HG02588 (cell line): ENCODE measurements around the gene BCL2L2.
"Not testable (repeated sequence)": the region's sequence is repeated elsewhere in the genome, so short reads cannot be mapped to it uniquely, and the experiment has no call there.

ENCODE experiments used
- ATAC-seq: cut with Tn5 transposase; IDR thresholded peaks from one replicate; pipeline ENCODE4 v1.9.1; 2021; ENCODE audit warnings: mild to moderate bottlenecking, moderate library complexity; ENCODE audit not compliant: unreplicated experiment

BCL2L2 gene

DNA sequence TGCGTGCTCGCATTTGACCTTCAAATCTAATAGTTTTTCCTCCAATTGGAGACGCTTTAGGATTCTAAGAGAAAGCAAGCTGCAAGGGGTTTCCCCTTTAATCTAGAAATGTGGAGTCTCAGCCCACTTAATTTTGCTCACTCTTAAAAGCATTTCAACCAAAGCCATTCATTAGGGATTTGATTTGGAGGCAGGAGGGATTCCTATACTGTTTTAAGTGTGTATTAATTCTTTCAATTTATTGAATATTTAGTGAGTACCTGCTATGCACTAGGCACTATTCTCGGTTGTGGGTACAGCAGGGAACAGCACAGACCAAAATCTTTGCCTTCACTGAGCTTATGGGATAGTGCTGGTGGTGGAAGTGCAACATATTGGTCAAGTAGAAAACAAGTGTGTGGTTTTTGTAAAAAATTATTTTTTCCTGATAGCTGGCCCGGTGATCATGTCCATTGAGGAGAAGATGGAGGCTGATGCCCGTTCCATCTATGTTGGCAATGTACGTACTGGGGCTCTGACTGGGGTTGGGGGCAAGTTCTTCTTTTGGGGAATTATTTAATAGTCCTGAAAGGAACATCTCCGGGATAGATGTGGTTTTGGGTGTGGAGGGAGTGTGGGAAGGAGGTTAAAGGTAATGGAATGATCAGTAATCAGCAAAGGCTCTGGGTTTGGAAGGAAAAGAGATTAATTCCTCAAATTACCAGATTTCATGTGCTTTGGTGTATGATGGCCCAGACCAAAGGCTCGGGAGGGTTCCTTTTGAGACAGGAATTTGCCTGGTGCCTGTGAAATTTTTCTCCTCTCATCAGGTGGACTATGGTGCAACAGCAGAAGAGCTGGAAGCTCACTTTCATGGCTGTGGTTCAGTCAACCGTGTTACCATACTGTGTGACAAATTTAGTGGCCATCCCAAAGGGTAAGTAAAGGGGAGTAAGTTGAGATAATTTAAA, 16.2 kb downstream of the BCL2L2 start:
- no peak for ATAC-seq

DNA sequence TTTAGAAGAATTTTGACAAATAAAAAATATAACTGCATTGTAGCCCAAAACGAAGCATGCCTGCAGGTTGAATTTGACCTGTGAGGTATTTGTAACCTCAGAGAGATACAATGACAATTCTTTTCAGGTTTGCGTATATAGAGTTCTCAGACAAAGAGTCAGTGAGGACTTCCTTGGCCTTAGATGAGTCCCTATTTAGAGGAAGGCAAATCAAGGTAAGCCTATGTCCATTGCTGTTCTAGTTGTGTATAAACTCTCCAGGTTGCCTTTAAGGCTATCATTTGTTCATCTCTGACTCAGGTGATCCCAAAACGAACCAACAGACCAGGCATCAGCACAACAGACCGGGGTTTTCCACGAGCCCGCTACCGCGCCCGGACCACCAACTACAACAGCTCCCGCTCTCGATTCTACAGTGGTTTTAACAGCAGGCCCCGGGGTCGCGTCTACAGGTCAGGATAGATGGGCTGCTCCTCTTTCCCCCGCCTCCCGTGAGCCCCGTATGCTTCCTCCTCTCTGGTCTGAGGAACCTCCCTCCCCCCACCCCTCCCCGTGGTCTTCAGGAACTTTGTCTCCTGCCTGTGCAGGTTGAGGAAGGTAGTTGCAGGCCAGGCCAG, 17.3 kb downstream of the BCL2L2 start:
- no peak for ATAC-seq

DNA sequence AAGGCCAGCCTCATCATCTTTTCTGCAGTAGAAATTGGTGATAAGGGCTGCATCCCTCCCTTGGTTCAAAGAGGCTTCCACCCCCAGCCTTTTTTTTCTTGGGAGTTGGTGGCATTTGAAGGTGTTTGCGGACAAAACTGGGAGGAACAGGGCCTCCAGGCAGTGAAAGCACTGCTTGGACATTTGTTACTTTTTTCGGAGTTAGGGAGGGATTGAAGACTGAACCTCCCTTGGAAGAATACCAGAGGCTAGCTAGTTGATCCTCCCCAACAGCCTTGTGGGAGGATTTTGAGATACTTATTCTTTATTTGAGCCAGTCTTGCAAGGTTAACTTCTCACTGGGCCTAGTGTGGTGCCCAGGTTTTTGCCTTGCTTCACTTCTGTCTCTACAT, 17.8 kb downstream of the BCL2L2 start:
- no peak for ATAC-seq

DNA sequence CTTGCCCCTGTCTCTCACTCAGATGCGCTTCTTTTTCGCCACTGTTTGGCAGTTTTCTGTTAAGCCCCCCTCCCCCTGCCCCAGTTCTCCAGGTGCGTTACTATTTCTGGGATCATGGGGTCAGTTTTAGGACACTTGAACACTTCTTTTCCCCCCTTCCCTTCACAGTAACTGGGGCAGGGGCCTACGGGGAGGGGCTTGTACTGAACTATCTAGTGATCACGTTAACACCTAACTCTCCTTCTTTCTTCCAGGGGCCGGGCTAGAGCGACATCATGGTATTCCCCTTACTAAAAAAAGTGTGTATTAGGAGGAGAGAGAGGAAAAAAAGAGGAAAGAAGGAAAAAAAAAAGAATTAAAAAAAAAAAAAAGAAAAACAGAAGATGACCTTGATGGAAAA, 18.4 kb downstream of the BCL2L2 start:
- ATAC-seq, result no peak

DNA sequence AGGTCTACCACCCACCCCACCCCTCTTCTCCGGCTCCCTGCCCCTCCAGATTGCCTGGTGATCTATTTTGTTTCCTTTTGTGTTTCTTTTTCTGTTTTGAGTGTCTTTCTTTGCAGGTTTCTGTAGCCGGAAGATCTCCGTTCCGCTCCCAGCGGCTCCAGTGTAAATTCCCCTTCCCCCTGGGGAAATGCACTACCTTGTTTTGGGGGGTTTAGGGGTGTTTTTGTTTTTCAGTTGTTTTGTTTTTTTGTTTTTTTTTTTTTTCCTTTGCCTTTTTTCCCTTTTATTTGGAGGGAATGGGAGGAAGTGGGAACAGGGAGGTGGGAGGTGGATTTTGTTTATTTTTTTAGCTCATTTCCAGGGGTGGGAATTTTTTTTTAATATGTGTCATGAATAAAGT, 19.1 kb downstream of the BCL2L2 start:
- ATAC-seq, result not testable (repeated sequence)

DNA sequence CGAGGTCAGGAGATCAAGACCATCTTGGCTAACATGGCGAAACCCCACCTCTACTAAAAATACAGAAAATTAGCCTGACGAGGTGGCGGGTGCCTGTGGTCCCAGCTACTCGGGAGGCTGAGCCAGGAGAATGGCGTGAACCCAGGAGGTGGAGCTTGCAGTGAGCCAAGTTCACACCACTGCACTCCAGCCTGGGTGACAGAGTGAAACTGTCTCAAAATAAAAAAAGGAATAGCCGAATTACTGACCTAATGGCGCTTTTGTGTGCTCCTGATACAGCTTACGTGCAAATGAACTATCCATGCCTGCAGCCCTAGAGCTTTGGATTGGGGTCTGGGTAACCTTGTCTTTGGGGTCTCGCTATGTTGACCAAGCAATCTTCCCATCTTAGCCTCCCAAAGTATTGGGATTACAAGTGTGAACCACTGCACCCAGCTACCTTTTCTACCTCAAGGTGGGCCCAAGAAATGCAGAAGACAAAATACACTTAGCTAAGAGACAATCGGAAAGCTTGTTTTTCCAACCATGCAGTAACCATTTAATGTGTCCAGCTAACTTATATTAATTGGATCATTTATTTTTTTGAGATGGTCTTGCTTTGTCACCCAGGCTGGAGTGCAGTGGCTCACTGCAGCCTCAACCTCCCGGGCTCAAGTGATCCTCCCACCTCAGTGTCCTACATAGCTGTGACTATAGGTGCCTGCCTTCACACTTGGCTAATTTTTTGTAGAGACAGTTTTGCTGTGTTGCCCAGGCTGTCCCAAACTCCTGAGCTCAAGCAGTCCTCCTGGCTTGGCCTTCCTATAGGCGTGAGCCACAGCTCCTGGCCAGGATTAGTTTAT, 20.1 kb downstream of the BCL2L2 start:
- no peak for ATAC-seq

DNA sequence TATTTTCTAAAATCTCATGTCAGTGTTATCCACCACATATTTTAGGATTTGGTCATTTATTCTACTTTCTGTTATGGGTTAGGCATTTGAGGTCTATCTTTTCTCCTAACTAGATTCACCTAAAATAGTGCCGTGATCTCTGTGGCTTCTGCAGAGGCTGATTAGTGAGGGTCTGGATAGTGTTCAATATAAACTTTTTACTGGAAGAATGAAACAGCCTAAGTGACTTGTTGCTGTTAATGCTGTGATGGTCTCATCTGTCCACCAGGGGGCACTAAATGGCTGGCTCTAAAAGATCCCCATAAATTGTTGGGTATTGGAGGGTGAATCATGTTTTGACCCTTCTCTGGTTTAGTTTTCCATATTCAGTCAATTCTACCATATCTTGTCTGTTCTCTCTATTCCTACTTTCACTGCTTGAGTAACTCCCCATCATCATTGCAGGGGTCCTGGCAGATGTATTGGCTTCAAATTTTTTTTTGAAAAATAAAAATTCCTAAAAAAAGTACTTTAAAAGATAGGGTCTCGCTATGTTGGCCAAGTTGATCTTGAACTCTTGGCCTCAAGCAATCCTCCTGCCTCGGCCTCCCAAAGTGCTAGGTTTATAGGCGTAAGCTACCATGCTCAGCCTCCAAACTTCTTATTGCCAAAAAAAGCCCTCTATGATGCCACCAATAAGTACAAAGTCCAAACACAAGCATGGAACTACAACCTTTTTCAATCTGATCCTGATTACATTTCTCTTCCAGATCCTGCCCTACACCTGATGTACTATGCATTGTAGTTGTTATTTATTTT, 21.5 kb downstream of the BCL2L2 start:
- ATAC-seq, result no peak

DNA sequence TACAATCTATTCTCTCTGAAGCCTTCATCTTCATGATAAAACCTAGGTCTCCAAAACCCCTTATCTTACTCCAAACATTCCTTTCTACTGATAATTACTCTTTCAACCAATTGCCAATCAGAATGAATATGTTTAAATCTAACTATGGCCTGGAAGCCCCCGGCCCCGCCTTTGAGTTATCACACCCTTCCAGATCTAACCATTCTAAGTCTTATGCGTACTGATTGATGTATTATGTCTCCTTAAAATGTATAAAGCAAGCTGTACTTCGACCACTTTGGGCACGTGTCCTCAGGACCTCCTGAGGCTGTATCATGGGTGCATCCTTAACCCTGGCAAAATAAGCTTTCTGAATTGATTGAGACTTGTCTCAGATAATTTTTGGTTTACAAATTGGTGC, 29.0 kb downstream of the BCL2L2 start:
- no peak for ATAC-seq

DNA sequence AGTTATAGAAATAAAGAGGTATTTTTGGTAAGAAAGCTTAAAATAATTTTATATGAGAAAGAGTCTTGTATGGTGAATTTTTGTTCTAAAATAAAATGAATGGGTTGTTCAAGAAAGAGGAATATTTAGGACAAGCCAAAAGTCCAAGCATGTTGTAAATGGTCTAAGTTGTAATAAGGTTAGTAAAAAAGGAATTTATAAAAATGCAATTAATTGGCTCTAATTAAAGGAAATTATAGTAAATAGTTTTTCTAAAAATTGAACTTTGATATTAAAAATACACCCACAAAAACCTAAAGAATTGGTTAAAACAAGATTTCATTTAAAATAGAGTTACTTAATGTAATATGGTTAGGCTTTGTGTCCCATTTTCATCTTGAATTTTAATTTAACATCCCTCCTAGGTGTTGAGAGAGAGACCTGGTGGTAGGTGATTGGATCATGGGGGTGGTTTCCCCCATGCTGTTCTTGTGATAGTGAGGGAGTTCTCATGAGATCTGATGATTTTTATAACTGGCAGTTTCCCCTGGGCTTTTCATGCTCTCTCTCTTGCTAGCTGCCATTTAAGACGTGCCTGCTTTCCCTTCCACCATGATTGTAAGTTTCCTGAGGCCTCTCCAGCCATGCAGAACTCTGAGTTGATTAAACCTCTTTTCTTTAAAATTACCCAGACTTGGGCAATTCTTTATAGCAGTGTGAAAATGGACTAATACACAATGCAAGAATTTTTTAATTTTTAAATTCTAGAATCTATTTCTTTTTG, 33.1 kb downstream of the BCL2L2 start:
- ATAC-seq, result no peak

DNA sequence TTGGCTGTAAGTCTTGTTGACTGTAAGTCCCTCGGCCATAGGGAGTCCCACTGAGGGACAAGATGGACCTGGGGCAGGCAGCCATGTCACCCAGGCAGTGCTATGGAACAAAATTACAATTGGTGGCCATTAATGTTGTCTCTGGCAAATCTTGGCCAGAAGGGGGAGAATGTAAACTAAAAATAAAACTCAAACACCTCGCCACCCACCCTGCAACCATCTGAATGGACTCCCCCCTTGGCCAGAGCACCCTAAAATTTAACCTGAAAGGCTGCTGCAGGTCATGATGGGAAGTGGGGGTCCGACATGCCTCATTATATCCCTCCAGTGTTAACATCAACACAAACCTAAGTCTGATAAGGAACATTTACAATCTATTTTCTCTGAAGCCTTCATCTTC, 37.8 kb downstream of the BCL2L2 start:
- ATAC-seq, result no peak

DNA sequence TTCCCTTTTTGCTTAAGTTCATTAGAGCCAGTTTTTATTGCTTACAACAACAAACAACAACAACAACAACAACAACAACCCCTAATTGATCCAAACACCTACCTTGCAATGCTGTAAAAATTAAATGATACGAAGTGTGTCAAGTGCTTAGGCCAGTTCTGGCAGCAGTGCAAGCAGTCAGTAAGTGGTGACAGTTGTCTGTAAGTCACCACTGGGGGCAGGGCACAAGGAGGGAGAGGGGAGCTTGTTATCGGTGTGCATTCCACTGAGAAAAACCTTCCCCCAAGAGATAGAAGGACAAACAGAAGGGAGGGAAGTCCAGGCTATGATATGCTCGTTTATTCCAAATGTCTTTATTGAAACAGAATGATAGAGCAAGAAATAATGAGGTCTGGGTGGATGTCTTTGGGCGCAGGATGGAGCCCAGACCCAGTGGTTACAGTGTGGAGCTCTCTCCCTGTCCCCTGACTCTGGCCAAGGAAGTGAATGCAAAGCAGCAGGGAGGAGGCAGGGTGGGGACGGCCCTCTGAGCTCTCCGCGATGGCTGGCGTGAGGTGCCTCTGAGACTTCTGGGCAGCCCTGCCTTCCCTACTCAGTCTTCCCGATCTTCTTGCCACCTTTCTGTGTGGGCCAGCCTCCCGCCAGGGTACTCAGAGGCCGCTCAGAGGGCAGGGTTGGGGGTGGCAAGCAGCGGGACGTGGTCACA, 39.5 kb downstream of the BCL2L2 start:
- ATAC-seq, result no peak

DNA sequence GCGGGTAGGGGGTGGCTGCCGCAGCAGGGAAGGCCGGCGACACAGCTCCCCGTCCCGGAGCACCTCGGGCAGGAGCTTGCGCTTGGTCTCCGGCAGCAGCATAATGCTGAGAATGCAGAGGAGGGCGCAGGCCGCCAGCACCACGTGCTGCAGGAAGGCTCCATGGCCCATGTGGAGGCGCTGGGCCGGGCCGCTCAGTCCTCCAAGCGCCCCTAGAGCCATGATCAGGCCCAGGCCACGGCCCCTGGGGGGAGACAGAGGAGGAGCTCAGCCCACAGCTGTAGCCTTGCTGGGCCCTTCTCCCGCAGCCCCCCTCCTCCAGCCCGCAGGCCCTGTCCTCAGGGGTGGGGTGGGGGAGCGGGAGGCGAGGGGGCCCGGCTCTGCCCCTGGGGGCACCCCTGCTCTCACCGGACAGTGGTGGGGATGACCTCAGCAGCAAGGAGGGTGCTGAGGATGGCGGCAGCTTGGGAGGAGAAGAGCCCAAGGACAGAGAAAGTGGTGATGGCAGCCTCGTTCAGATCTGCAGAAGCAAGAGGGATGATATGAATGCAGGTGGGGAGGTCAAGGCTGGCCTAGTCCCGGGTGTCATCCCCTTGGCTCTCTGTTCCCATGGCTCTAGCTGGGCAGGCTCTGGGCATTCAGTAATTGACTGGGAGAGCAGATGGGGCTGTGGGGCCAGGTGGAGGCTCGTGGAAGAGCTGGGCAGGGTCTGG, 40.2 kb downstream of the BCL2L2 start:
- ATAC-seq, result no peak

DNA sequence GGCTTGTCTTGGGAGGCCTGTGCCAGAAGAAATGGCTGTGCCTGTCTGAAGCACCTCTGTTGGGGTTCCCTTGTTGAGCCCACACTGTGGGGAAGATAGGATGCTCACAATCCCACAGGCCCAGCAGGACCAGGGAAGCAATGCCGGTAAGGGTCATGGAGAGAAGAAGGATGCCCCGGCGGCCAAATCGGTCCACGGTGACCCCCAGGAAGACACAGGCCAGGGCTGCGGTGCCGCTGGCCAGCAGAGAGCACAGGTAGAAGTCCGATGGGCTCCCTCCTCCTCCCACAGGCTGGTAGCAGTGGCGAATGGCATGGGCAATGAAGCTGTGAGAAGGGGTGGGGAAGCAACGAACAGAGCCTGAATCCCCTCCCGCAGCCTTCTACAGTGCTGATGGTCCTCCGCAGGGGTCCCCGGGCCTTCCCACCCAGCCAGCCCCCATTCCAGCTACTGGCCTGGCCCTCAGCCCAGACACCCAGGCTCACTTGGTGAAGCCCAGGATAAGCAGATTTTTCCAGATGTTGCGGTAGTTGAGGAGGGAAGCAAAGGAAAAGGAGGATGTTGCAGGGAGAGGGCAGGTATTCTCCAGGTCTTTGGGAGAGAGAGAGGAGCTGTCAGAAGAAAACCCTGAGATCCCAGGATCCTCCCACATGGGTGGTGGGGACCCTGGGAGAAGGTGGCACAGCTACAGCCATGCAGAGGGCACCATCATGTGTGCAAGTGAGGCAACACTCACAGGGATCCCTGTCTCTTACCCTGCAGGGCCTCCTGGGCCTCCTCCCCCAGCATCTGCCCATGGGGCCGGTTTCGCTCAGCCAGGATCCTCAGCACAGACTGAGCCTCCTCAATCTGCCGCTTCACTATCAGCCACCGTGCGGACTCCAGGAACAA, 41.0 kb downstream of the BCL2L2 start:
- ATAC-seq, result no peak

DNA sequence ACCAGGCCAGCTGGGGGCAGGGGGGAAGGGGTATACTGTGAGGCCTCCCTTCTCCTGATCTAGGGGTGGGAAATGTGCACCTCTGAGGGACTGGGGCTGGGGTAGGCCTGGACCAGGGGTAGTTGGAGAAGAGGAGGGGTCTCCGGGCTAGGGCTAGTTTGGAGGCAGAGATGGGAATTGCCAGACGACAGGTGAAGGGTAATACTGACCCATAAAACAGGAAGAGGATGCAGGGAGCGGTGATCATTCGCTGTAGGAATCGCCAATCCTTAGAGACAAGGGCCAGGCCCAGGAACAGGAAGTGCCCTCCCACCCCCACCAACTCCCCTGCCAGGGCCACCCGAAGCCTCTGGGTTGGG, 41.6 kb downstream of the BCL2L2 start:
- ATAC-seq, result no peak

DNA sequence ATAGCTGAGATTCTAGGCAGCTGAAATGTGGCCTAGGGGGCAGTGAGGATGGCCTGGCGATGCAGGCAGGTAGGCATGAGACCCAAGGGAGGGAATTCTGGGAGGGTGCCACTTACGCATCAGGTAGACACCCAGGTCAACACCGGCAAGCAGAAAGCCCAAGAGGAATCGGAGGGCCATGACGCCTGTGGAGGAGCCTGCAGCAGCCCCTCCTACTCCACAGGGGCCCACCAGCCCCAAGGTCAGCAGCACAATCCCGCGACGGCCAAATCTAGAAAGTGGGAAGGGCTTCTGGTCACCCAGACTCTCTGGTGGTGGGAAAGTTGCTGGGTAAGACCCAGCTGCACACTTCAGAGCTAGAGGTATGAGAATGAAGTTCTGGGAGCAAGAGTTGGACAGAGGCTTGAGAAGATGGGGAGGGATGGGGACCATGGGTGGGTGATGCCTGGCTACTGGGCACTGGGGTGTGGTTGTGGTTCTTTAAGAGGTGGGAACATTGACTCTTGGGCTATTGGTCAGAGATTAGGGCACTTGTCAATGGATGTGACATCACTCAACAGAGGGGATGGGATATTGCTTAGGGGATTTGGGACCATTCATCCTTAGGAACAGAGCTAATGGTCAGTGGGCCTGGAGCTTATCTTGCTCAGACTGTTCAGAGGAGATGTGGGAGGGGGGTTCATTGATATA, 42.7 kb downstream of the BCL2L2 start:
- ATAC-seq, result no peak

DNA sequence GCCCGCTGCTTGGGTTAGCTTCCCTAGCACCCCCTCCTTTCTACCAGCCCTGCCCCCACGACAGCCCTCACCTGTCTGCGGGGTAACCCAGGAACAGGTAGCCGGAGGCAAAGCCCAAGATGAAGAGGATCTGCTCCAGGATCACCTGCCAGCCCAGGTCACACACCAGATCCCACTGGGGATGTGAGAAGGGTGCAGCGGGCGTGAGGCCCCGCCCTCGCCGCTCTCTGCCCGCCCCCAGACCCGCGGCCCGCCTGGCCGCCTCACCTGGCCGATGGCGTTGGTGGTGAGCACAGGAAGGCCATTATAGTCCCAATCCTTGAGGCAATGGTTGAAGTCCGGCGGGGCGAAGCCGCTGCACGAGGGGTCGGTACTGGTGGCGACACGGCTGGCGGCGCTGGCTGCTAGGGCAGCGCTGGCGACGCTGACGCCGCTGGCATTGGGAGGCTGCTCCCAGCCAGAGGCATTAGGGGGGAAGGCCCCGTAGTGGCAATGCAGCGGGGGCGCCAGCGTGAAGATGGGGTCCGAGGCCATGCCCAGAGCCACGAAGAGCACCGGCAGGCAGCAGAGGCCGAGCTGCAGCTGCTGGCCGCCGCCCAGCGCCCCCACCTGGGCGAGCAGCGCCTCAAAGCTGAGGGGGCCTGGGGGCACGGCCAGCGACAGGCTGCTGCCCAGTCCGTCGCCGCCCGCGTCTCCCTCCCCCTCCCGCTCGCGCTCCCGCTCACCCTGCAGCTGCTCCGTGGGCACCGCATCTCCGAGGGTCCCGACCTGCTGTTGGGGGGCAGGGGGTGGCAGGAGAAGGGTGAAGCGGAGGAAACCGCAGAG, 45.3 kb downstream of the BCL2L2 start:
- ATAC-seq, result no peak
